DOHH2 (cell line): ENCODE measurements around the gene TSPYL1.

Experiments
- EZH2phosphoT487 ChIP-seq: fragments of 200-600 bp; sonication (generic); IDR thresholded peaks from 2 replicates; pipeline ENCODE4 v1.6.1; 2017; ENCODE audit warnings: borderline replicate concordance, mild to moderate bottlenecking, antibody characterized with exemption, low read length, moderate library complexity, mixed read lengths
- TF ChIP-seq, protein P1 (sequence below): fragments of 200-600 bp; sonication (generic); IDR thresholded peaks from one replicate; pipeline ENCODE4 v1.5.1; 2014; ENCODE audit warnings: antibody characterized with exemption, mild to moderate bottlenecking, low read depth, low read length; ENCODE audit not compliant: poor library complexity, severe bottlenecking

- TF ChIP-seq, protein P1, sequence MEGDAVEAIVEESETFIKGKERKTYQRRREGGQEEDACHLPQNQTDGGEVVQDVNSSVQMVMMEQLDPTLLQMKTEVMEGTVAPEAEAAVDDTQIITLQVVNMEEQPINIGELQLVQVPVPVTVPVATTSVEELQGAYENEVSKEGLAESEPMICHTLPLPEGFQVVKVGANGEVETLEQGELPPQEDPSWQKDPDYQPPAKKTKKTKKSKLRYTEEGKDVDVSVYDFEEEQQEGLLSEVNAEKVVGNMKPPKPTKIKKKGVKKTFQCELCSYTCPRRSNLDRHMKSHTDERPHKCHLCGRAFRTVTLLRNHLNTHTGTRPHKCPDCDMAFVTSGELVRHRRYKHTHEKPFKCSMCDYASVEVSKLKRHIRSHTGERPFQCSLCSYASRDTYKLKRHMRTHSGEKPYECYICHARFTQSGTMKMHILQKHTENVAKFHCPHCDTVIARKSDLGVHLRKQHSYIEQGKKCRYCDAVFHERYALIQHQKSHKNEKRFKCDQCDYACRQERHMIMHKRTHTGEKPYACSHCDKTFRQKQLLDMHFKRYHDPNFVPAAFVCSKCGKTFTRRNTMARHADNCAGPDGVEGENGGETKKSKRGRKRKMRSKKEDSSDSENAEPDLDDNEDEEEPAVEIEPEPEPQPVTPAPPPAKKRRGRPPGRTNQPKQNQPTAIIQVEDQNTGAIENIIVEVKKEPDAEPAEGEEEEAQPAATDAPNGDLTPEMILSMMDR: no peak
- no peak for TF ChIP-seq EZH2phosphoT487
Measured at GRCh38 chr6:116304538-116305097, 24.9 kb upstream of the TSPYL1 start.
